Mammary epithelial cell (primary cell): Measurements from ENCODE around the gene MAPK8.

ENCODE experiments used
- EZH2 ChIP-seq: IDR thresholded peaks from 2 replicates; pipeline ENCODE4 v1.6.1; 2012; ENCODE audit warnings: low read length, inconsistent platforms, borderline replicate concordance
- TF ChIP-seq, protein P1 (sequence below), 2 donors: IDR thresholded peaks in 1 of 2; conservative IDR thresholded peaks in 1 of 2; 2 replicates each; pipeline ENCODE4 v1.5.1; 2011 to 2012; ENCODE audit warnings: inconsistent platforms in 2 of 2, low read length in 2 of 2, mild to moderate bottlenecking in 2 of 2, control low read depth in 1 of 2, low read depth in 1 of 2; ENCODE audit not compliant: insufficient read depth in 1 of 2; ENCODE audit errors: extremely low read depth in 1 of 2

DNA sequence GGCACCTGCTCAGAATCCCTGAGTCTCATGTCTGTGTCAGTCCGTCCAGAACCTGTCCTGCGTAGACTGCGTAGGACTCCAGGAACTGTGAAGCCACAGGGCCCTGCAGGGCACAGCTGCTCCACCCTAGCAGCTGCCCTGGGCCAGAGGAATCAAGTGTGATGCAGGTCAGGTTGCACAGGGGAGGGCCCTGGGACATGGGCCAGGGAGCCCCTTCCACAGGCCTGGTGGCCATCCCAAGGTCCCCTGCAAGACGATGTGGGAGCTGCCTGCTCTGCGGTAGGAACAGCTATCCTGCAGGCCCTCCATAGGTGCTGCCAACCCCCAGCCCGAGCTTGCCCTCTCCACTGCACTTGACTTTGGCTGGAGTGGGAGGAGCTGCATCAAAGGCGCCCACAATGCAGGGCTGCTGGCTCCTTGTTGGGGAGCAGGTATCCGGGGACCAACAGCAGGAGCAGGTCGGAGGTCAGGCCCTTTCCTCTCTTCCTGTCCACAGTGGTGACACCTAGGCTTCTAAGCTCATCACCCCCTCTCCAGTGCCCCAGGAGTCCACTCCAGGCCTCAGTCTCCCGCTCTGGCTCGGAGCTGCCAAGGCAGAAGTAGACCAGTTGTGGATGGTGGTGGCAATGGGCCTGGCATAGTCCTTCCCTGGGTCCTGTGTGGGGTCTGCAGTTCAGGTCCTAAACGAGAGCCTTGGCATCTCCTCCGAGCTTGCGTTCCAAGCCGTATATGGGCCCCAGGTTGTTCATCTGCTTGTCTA is 149.1 kb downstream of the MAPK8 start:
- TF ChIP-seq, protein P1, sequence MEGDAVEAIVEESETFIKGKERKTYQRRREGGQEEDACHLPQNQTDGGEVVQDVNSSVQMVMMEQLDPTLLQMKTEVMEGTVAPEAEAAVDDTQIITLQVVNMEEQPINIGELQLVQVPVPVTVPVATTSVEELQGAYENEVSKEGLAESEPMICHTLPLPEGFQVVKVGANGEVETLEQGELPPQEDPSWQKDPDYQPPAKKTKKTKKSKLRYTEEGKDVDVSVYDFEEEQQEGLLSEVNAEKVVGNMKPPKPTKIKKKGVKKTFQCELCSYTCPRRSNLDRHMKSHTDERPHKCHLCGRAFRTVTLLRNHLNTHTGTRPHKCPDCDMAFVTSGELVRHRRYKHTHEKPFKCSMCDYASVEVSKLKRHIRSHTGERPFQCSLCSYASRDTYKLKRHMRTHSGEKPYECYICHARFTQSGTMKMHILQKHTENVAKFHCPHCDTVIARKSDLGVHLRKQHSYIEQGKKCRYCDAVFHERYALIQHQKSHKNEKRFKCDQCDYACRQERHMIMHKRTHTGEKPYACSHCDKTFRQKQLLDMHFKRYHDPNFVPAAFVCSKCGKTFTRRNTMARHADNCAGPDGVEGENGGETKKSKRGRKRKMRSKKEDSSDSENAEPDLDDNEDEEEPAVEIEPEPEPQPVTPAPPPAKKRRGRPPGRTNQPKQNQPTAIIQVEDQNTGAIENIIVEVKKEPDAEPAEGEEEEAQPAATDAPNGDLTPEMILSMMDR (conservative IDR thresholded peaks at IDR 0.05 in 1 of 2, IDR thresholded peaks at IDR 0.05 in 1 of 2; ENCODE audit: extremely low read depth in 1 of 2, insufficient read depth in 1 of 2, low read depth in 1 of 2, low read length in 2 of 2): no peak
- no peak for TF ChIP-seq EZH2
